KOPT-K1 (cell line): ENCODE data around the gene SOX5.

ENCODE experiments used
- H3K27ac ChIP-seq: fragments of 200-600 bp; sonication (generic); 2 replicates; pipeline ENCODE4 v1.5.1; 2016; ENCODE audit warnings: antibody characterized with exemption, mild to moderate bottlenecking, low read depth, low read length; ENCODE audit not compliant: poor library complexity, severe bottlenecking
- H3K36me3 ChIP-seq: fragments of 200-600 bp; sonication (generic); 2 replicates; pipeline ENCODE4 v1.5.1; 2017; ENCODE audit warnings: antibody characterized with exemption, mild to moderate bottlenecking, low read length, moderate library complexity; ENCODE audit not compliant: insufficient read depth
- H3K9me3 ChIP-seq: fragments of 200-600 bp; sonication (generic); 2 replicates; pipeline ENCODE4 v1.5.1; 2017; ENCODE audit warnings: antibody characterized with exemption, low read length, mild to moderate bottlenecking; ENCODE audit not compliant: insufficient read depth, poor library complexity, severe bottlenecking

Gene SOX5

DNA sequence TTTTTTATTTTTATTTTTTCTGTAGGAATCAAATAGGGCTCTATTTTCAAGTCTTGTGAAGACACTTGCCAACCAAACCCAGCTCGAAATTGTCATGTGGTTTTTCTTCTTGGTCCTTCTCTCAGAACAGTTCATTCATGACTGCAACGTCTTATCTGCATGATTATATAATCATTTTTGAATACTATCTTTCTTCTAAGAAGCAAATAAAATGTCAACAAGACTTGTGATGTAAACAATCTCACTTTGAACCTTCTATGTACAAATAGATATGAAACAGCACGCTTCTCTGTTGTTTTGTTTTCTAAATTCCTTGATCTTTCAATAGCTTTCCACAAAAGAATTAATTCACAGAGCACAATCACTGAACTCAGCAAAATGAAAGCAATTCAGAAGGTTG, 320.7 kb downstream of the SOX5 start:
- Histone ChIP-seq H3K9me3 (no peaks in the 10 kb centered on the region), H3K36me3 (no peaks in the 10 kb centered on the region), H3K27ac (no peak overlapping the region)

DNA sequence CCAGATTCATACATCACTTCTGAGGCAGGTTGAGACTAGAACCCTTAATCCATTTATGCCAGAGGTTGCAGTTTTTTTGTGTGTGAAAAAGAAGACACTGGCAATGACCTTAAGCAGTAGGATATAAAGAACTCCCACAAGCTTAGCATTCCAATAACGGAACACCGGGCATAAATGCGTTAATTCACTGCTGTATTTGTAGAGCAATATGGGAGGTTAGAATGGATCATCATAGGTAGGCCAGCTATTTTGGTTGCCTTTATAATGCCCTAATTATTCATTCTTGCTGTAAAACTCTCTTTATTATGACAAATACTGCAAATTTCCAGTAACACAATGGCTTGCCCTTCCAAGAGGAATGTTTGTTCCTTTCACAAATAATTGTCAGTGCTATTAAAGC, 322.7 kb downstream of the SOX5 start:
- H3K27ac ChIP-seq: no peak overlapping the region
- H3K9me3 ChIP-seq: no peaks in the 10 kb centered on the region
- H3K36me3 ChIP-seq: no peaks in the 10 kb centered on the region

DNA sequence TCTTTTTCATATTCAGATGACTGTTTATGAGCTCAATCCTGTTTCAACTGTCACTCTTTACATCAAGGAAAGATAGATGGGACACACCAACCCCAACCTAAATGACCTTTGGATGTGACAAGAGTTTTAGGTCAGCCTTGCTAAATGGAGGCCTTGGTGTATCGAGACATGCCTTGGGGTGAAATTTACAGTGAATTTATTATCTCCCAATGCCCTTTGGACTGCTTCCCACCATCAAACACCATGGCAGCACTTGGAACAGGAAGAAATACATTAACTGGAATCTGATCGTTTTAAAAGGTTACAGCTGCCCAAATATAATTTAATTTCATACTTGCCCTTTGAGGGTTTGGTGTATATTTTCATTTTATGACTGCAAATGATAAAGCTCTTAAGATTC, 327.6 kb downstream of the SOX5 start:
- Histone ChIP-seq H3K36me3 (no peaks in the 10 kb centered on the region), H3K27ac (no peak overlapping the region), H3K9me3 (no peaks in the 10 kb centered on the region)

DNA sequence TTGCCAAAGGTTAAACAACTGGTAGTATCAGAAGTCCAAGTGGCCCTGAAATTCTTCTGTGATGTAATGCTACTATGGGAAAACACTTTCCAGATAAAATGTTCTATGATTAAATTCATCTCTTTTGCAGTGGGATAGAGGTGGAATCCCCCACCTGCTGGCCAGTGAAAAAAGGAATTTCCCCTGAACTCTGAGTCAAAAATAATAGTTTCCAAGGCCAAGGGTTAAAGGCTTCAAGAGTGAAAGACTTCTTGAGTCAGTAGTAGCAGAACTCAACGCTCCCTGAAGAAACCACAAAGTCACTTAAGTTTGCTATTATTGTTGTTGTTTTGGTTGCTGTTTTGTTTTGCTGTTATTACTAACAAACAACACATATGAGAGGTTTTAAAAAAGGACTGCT, 330.8 kb downstream of the SOX5 start:
- Histone ChIP-seq H3K36me3 (no peaks in the 10 kb centered on the region), H3K27ac (no peak overlapping the region), H3K9me3 (no peaks in the 10 kb centered on the region)

DNA sequence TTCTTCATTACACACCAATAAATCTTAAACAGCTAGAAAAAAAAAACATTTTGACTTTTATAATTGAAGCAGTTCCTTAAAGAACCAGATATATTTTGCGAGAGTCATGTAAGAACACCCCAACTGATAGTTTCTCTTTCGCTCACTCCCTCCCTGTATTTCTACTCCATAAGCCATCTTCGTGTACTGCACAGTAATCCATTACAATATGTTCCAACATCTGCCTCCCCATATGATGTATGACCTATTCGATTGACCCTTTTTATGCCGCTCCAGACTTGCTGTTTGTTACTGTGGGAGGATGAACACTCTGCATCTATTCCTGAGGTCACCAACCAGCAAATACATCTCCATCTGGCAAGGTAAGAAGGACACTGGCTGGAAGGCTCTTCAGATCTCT, 331.7 kb downstream of the SOX5 start:
- no peaks in the 10 kb centered on the region for H3K9me3 ChIP-seq

DNA sequence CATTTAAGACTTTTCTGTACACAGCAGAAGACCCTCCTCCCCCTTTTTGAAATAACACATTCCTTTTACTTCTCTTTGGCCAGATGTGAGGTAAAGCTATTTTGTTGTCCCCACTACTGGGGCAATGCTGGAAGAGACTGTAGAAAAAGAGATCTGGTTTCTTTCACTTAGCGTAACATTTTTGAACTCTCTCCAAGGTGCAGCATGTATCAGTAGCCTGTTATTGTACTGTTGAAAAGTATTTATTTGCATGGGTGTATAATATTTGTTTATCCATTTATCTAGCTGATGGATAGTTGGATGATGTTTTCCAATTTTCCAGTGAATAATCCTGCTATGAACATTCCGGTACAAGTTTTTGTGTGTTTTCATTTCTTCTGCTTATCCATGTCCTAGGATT, 335.2 kb downstream of the SOX5 start:
- Histone ChIP-seq H3K9me3 (no peaks in the 10 kb centered on the region), H3K36me3 (no peaks in the 10 kb centered on the region), H3K27ac (no peak overlapping the region)

More for the DNA sequence above, 331.7 kb downstream of the SOX5 start:
- Histone ChIP-seq H3K36me3 (no peaks in the 10 kb centered on the region), H3K27ac (no peak overlapping the region)

DNA sequence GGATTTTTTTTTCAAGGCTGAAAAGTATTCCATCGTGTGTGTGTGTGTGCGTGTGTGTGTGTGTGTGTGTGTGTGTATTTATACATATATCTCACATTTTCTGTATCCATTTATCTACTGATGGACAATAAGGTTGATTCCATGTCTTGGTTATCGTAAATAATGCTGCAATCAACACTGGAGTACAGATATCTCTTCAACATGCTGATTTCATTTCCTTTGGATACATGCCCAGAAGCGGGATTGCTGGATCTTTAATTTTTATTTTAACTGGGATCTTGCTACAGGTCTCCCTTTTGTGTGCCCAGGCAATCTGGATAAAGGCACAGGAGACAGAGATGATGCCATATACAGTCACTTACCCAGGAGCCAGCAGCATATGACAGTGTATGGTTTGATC, 338.1 kb downstream of the SOX5 start:
- Histone ChIP-seq H3K9me3 (no peaks in the 10 kb centered on the region), H3K27ac (no peak overlapping the region), H3K36me3 (no peaks in the 10 kb centered on the region)

DNA sequence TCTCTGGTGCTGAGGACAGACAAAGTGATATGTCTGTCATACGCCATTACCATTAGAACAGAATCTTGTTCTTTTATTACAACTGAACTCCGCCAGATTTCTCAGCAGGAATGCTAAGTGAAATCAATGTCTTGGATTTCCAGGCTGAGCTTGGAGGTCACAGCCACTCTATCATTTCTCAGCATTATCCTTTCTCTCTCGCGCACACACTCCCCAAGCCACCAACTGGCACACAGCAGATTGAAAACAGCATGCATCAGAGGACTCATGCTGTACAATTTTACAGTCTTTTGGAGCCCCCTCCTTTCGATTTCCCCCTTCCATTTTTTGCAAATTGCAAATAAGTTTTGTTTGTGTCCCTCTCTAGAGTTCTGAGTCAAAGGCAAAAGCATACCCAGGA, 348.6 kb downstream of the SOX5 start:
- no peaks in the 10 kb centered on the region for H3K9me3 ChIP-seq
- no peaks in the 10 kb centered on the region for H3K36me3 ChIP-seq
- H3K27ac ChIP-seq: no peak overlapping the region

DNA sequence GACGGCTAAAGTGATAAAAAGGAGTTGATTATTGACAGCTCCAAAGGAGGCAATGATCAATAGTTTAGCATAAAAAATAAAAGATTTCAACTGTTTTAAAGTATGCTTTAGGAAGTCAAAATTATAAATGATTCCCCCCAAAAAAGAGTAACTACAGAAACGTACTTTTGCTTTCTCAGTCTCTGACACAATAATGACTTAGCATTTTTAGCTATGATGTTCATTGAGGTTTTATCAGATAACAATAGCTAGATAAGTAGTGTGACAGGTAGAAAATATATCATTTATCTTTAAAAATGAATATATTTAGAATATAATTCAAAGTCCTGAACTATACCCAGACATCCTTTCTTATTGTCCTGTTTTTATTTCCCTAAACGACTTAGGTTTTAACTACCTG, 352.9 kb downstream of the SOX5 start:
- H3K9me3 ChIP-seq: no peaks in the 10 kb centered on the region
- no peaks in the 10 kb centered on the region for H3K36me3 ChIP-seq
- H3K27ac ChIP-seq: no peak overlapping the region

DNA sequence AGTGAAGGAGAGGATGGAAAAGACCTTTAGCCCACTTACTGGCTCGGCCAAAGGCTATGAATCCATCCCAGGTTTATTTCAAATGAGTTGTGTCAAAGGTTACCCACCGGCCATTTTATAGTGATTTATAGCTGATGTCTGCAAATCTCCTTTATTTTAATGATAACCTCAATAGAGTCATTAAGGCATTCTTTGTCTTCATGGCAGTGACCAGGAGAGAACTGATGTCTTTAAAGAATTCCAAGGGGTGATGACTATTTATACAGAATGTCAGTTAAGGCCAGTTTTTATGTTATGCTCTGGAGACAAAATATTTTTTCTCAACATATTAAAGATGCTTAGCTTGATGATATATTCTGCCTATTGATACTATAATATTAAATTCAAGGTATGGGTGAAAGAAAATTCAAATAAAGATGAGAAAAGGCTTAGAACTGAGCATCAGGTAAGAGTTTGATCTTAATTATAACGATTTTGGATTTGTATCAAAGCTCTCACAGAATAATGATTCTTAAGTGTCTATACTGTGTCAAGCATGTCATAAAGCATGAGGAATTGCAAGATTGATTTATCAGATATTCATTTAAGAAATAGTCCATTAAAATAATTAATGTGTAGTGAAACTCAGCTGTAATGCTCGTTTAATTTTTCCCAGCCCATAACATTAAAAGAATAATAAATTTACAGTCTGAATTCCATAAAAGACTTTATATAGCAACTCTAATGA, 361.5 kb downstream of the SOX5 start:
- Histone ChIP-seq H3K36me3 (no peaks in the 10 kb centered on the region), H3K27ac (no peak overlapping the region), H3K9me3 (no peaks in the 10 kb centered on the region)

DNA sequence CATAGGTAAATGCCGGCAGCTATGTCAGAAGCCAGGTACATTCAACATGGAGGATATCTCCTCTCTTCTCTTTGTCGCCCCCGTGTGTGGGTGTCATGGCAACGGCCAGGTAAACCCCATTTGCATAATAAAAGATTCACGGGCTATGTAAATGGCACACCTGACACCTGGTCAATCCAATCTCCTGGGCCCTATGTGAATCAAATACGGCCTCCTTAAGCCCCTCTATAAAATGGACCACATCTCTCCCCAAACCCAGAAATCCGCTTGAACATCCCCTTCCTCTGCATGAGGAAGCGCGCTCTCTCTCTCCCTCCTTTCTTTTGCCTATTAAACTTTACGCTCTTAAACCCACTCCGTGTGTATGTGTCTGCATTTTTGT, 363.7 kb downstream of the SOX5 start:
- H3K36me3 ChIP-seq: no peaks in the 10 kb centered on the region
- H3K9me3 ChIP-seq: no peaks in the 10 kb centered on the region
- no peak overlapping the region for H3K27ac ChIP-seq

DNA sequence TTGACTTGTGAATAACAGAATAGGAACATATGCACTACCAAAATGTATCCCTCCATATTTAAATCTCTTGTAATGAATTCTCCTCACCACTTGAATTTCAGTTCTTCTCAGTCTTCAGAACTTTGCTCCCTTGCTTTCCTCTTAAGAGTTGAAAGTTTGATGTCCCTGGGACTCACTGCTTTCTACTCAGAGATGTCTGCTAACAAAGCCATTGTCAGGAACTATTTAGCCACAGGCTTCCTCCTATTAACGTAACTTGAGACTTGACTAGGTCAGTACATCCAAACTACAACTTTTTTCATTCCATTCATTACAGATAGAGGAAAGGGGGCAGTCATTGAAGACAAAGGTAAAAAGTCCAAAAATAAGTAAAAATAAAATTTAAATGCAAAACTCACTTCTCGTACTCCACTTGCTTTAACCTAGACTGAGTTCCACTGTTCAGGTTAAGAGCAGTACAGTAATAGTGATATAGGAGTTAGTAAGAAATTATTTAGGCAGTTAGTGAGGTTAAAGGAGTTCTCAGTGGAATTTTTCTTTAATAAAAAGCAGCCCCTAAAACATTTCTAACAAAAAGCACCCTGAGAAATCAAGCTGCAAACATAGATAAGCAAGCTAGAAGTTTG, 364.2 kb downstream of the SOX5 start:
- no peak overlapping the region for H3K27ac ChIP-seq

DNA sequence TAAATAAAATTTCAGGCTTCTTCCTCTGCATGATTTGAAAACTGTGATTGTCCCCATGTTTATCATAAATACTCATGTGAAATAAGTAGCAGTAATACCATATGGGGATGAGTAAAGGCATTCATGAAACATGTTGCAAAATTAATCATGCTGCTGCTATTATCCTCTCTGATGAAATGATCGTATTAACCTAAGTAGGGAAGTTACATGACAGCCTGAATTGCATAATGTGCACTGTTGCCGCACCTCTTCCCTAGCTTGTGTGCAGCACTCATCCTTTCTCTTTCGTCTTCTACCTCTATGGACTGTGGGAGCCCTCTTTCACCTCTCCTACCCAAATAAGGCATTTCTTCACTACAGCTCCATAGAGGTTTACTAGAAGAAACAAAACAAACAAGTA, 367.6 kb downstream of the SOX5 start:
- H3K36me3 ChIP-seq: no peaks in the 10 kb centered on the region
- H3K27ac ChIP-seq: no peak overlapping the region
- no peaks in the 10 kb centered on the region for H3K9me3 ChIP-seq

More for the DNA sequence above, 364.2 kb downstream of the SOX5 start:
- Histone ChIP-seq H3K9me3 (no peaks in the 10 kb centered on the region), H3K36me3 (no peaks in the 10 kb centered on the region)

DNA sequence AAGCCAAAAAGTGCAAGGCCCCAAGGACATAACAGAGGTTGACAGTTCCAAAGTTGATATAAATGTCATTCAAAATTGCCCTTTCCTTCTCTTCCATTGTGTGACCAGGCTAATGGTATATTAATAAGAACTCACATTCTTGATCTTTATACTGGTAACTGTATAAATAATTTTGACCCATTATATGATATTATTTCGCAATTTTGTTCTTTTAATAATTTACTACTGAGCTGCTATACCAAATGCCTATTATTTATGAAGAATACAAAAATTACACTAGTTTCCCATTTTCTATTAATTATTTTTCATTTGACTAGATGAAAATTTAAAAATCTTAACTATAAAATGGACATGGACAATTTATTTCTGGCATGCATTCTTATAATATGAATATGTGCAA, 370.2 kb downstream of the SOX5 start:
- no peaks in the 10 kb centered on the region for H3K36me3 ChIP-seq
- no peak overlapping the region for H3K27ac ChIP-seq
- no peaks in the 10 kb centered on the region for H3K9me3 ChIP-seq

DNA sequence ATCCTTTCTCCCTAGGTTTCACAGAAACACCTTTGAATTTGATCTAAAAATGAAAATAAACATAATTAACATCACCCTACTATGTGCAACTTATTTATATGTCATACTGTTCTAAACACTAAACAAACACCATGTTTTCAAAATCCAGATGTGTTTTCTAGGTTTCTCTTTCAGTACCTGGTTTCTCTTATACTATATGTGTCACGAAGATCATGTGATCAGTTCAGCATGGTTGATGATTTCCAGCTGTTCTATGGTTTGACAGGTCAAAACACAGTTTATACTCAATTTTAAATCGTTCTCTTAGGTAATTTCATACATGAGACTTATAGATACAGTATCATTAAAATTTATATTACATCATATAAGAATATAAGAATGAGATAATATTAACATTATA, 373.1 kb downstream of the SOX5 start:
- no peak overlapping the region for H3K27ac ChIP-seq
- no peaks in the 10 kb centered on the region for H3K36me3 ChIP-seq
- H3K9me3 ChIP-seq: no peaks in the 10 kb centered on the region

DNA sequence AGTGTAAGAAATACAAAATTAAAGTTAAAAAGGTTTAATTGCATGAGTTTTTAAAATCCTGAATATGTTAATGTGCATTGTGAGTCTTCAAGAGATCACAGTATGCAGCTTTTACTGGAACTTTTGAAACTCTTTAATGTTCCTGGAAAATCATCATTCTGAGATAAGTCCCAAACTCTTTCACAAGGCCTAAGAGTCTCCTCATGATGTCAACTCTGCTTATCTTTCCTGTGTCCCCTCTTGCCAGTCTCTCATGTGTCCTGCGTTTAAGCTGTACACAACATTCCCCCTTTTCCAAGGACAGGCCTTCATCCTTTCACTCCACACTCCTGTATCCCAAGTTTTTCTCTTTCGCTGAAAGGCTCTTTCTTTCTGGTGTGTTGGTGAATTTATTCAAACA, 380.1 kb downstream of the SOX5 start:
- H3K9me3 ChIP-seq: no peaks in the 10 kb centered on the region
- no peaks in the 10 kb centered on the region for H3K36me3 ChIP-seq
- no peak overlapping the region for H3K27ac ChIP-seq
